SIG-M5 treated with dmso at 0.1 percent for 504 hours (cell line): Measurements from ENCODE around the gene ITGA3.

Experiments
- DNase-seq: peaks from one replicate; lab custom pipeline; 2025; ENCODE audit not compliant: unreplicated experiment; lab: John Stamatoyannopoulos, UW

The ITGA3 gene

DNA sequence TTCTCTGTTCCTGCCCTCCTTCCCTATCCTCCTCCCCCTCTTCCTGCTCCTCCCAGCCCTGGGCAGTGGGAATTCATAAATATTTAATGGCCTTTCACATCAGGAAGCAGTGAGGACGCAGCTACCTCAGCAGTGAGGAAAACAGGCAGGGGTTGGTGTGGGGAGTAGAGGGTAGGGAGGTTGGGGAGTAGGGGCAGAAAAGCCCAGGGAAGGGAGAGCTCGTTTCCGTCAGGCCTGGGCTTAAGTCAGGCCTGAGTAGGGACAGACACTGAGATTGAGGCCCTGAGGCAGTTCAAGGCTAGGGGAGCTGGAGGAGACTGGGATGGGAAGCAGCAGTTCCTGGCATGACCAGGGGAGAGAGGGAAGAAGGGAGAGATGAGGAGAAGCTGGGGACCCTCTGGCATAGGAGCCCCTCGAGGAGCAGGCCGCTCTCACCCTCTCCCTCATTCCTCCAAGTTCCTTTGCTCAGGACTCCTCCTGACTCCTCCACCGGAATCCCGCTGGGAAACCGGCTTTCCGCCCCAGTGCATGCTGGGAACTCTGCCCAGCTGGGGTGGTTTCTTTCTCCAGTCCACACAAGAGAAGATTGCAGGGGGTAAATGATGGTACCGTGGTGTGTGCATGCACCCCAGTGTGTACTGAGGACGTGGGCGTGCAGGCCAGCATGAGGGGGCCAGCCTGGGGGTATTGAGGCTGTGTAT, 67.9 kb downstream of the ITGA3 start:
- no peak for DNase-seq

DNA sequence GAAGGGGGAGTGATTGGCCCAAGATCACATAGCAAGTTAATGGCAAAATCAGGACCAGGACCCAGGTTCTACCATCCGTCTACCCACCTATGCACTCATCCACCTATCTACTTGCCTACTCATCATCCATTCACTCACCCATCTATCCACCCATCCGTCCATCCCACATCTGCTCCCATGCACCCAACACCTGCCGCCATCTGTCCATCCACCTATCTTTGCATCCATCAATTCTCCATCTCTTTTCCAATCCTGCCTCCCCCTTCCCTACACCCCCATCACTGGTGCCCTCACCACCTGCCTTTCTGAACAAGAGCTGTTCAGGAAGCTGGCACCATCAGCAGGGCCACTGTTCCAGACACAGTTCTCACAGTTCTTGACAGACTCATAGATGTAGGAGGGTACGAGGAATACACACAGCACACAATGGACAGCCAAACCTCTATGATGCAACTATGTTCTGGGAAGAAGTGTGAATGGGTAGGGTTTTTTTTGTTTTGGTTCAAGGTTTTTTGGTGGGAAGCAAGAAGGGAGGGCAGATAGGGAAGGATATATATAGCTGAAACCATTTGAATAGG, 69.6 kb downstream of the ITGA3 start:
- DNase-seq, result no peak

DNA sequence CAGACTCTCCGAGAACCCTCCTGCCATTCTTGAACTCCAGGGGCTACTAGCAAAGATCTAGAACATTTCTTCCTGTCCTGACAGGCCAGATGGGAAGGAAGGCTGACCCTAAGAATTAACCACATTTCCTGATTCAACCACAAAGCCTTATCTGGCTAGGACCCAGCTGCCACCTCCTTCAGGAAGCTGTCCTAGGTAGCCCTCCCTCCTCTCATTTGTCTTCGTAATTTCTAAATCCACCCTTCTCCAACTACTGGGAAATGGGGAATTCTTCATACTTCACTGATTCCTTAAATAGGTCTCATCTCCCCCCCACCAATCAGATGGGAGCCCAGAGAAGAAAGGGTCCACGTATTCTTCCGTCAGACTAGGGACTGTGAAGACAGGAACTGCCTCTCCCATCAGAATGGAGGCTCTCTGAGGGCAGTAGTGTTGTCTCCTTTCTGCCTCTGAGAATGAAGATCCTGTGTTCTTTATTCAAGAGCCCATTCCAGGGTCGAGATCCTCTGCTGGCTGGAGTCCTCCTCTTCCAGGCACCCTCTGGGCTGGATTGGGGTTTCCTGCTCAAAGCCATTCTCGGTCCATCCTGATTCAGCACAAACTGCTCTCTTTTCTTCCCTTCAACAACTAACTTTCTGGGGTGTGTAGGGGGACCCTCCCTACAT, 71.9 kb downstream of the ITGA3 start:
- no peak for DNase-seq

DNA sequence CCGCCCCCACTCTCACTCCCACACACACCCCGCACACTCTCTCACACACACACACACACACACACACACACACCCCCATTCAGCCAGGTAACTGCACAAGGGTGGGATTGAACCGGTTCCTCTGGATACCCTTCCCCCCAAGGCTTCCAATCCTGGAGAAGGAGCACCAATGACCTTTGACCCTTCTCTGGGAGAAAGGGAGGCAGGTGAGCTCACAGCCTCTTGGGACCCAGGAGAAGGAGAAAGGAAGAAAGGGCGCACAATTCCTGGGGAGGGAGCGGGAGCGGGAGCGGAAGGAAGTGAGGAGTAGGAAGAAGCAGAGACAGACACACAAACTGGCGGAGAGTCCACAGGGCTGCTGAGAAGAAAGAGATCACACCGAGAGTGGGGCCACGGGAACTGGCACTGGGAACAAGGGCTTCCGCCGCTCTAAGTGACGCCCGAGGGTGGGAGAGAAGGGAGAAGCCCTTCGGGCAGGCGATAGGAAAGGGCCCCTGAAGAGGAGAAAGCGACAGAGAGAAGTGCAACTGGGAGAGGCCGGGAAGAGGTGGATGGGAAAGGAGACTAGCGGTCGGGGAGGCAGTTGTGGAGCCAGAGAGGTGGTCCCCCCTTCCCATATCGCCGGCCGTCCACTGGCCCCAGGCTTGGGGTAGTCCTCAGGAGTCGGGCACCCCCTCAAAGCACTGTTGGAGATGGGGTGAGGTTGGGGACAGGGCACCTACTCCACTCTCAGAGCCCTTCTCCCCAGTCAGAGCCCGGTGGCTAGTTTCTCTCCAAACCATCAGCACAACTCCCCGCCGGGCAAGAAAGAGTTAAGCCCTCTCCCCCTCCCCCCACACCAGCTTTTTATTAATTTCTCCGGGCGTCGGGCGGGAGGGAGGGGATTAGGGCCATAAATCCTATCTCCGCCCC, 72.8 kb downstream of the ITGA3 start:
- DNase-seq, result no peak

DNA sequence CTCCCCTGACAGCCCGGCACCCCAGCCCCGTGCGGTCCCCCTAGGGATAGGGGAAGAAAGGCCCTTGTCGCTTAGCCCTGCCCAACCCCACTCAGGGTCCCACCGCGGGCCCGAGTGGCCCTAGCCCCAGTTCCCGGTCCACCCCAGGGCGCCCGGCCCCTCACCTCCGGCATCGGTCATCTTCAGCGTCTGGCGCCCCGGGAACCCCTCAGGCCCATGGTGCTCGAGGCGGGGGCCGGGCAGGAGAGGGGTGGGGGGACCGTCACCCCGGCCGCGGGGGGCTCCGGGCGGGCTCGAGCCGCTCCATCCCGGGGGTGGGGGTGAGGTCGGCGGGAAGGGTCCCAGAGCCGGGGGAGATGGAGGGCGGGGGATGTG, 73.4 kb downstream of the ITGA3 start:
- DNase-seq, result no peak

DNA sequence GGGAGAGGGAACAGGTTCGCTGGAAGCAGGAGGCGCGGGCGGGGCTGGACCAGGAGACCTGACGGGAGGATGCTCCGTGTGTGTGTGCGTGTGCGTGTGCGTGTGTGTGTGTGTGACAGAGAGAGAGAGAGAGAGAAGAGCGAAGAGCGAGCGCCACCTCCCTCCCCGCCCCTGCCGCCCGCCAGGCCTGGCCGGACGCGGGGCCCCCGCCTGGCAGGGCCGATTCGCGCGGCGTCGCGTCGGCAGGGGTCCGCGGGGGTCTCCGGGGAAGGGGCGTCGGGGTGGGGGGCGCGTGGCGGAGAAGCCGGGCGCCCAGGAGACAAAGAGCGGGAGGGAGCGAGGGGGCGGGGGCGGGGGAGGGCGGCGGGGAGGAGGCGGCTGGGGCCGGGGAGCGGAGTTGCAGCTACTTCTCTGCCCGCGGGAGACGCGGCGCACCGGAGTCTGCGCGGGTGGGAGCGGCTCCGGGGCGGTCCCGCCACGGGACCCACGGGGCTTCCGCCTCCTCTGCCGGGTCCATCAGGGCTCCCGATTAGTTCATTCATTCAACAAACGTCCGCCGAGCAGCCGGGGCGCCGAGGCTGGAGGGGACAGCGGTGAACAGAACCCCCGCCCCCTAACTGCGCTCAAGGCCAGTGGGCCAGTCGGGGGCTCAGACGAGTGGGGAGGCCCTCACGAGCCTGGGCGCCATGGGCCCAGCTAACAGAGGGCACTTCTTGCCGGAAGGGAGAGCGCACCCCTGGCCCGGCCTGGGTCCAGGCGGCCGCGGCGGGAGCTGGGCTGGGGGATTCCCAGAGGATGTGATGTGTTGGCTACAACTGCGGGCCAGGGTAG, 74.0 kb downstream of the ITGA3 start, which contains the start of gene SAMD14:
Gene SAMD14 (minus strand): TSS at position 433 of the 831 bp plus-strand sequence. CDS start 5,201 bp downstream, outside the sequence.
- DNase-seq, result no peak

DNA sequence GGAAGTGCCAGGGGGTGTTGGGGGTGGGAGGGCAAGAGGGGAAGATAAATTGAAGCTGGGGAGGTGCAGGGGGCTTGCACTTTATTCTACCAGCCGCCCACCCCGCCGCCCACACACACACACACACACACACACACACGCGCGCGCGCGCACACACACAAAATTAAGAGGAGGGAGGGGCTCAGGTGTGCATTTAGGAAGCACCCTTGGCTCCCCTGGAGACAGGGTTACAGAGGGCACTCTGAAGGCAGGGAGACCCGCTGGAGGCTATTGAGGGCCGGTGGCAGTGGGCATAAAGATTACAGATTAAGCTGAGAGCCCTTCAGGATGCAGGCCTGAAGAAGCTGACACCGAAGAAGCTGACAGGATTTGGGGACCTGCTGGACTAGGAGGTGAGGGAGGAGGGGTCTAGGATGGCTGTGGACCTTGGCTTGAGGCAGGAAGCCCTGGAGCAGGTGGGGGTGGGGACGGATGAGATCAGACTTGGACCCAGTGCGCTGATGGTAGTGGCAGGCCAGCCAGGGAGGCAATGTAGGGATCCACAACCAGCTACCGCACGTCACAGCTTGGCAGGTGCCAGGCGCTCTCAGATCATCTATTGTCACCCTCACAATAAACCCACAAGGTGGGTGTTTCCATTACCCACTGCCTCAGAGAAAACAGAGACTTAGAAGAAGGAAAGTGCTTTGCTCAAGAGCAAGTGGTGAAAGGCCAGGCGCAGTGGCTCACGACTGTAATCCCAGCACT, 74.8 kb downstream of the ITGA3 start:
- no peak for DNase-seq

DNA sequence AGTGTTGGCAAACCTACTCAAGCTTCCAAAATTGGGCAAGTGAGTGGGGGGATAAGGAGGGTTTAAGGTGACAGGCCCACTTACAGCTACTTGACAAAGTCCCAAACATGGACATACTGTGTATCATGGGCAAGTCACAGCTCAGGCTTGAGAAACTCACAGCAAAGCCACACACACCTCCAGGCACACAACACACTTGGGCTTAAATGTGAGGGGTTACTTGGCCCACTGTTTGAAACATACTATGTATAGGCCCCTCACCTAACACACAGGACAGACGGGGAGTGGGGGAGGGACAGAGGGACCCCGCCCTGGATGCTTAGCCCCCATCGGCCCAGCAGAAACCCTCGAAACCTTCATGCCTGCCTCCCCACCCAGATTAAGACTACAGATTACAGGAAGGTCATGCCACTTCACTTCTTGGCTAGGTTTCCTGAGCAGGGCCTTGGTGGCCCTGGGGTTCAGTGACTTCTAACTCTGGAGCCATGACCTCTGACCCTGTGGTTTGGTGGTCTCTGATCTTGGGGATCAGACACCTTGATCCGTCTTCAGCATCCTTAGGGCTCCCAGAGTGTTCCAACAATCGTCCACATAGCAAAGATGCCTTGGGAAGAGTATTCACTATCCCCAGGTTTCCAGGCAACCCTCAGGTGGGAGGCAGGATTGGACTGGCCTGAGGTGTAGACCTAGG, 76.3 kb downstream of the ITGA3 start:
- no peak for DNase-seq

DNA sequence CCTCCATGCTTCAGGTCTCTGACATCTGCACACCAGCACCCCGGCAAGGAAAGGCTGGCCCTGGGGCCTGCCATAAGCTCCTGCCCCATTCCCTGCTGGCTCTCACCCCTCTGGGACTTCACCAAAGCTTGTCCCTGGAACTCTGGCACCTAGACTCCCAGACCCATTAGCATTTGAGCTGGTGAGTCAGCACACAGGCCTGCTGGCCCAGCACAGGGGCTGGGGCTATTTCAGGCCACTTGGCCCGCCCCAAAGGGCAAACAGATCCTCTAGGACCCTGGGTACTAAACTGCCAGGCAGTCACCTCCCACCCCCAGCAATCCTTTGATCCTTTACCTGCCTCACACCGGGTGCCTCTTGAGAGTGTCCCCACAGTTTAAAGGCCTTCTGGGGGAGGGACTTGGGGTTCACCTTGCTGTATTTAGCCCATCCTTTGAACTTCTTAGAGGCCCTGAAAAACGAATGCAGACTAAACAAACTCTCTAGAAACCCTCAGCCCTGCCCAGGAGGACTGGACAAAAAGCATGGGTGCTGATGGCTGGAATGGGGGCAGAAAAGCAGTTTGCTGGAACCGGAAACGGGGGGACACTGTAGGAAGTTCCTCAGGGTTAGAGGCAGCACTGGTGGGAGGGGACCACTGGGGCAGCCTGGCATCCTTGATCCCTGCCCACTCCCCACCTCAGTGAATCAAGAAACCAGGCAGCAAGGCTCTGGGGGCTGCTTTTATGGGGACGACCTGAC, 77.3 kb downstream of the ITGA3 start:
- no peak for DNase-seq

DNA sequence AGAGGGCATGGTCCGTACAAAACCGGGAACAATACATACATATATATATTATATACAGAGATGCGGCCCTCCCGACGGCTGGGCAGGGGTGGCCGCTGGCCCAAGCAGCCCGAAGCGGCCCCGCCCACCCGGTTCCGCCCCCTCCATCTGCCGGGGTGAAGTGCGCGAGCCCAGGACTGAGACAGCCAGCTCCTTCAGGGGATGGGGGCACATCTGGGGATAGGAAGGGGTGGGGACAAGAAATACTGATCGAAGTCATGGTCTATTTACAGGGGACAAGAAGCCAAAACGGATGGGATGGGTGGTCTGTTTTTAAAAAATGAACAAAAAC, 77.8 kb downstream of the ITGA3 start:
- DNase-seq, result no peak

DNA sequence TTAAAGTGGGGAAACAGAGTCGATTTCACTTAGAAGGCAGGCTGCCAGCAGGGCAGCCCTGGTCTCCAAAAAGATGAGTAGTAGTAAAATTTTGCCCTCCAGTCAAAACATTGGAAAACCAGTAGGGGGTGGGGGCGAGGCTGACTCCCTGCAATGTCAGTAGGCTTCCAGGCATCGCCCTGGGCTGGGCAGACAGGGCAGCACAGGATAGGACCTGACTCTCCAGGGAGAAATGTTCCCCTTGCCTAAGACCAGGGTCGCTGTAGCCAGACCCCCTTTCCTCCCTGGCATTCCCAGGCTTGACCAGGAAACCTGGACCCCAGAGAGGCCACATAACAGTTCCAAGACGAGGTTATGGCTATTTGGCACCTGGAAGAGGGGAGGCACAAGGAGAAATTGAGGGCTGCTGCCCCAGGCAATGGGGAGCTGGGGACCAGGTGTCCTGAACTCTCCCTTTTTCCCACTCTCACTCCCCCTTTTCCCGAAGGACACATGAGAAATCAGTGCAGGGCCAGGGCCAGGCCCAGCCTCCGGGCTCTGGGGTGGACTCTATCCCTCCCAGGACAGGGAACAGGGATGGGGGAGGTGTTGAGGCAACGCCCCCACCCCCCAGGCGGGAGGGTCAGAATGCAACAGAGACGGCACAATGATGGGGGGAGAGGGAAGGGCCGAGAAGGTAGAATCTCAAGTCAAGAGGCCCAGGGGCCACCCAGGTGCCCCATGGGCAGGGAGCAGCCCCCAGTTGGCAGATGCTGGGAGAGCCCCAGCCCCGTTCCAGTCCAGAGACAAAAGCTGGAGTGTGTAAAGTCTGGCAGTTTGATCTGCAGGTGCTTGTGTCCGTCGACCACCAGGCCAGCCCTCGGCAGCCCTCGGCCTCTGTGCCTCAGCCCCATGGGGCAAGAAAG, 78.5 kb downstream of the ITGA3 start:
- DNase-seq, result no peak

DNA sequence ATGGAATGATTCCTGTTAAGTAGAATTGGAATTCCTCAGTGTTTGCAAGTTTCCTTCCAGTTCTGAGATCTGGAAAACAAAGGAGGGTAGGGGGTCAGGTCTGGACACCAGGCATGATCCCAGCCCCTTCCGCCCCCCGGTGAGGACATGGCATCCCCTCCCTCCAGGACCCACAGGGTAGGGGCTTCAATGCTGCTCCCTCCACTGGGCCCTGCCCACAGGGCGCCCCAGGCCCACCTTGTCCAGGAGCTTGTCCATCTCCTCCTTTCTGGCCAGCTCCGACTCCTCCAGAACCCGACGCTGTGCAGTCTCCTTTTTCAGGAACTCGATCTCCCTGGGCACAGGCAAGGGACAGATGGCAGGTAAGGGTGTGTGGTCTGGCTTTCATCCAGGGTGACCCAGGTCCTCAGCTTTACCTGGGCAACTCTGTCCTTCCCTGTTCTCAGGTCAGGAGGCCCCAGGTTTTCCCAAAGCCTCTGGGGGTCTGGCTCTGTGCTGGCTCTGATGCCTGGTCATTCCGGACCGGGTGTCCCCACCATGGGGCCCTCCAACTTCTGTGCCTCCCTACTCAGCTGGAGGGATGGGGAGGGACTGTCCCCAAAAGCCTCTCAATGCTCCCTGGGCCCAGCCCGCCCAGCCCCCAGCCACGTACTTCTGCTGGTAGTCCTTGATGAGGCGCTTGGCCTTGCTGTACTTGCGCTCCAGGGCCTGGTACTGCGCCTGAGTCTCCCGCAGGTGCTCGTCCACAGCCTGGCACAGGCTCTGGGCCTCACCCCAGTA, 79.6 kb downstream of the ITGA3 start:
- no peak for DNase-seq

DNA sequence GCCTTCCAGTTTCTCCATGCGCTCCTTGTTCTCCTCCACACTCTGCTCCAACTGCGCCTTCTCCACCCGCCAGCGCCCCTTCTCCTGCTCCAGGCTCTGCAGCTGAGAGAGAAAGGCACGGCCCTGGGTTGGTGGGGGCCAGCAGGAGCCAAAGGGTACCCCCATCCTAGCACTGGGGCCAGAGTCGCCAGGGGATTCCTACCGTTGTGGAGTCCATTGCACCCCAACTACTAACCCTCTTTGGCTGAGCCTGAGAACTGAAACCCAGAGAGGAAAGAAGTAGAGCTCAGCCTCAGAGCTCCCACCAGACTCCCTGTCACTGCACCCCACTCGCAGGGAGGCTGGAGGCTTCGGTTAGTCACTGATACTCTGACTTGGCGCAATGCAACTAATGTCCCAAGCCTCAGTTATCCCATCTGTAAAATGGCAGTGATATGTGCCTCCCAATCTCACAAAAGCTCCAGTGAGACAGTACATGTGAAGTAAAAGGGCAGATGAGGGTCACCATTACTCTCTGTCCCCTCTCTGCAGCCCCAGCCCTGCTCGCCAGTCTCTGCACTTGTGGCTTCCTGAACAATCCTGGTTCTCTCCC, 80.3 kb downstream of the ITGA3 start:
- DNase-seq, result no peak

DNA sequence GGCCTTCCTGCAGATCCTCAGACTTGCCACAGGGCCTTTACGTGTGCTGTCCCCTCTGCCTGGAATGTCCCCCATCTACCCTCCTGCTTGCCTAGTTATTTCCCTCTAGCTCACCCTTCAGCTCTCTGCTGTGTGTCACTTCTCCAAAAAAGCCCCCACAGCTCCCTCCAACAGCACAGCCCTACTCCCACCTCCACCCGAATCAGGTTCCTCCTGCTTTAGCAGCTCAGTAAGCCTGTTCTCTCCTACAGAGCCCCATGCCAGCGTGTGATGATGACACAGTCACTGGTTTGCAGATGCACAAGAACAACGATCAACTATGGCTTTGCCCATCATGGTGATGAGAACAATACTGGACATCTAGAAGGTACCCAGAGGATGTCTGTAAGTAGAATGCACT, 81.1 kb downstream of the ITGA3 start:
- DNase-seq, result no peak

DNA sequence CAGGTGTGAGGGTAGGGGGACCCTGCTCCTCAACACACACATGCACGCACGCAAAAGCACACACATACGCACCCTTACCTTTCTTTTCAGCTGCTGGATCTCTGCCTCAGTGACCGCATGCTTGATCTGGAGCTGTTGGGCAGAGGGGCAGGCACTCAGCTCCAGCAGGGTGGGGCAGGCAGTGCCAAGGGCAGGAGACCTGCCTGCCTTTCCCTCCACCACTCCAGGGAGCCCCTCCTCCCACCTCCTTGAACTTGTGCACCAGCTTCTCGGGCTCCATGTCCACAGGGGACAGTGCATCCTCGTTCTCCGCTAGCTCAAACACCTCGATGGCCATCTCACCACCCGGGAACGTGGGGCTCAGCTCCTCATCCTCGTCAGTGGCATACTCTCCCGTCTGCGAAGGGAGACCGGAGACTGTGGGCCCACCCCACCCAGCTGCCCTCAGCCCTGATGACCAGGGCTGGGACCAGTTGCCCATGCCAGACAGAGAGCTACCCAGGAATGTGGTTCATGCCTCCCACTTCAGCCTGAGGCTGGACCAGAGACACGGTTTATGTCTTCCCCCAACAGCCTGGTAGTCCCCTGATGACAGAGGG, 83.4 kb downstream of the ITGA3 start:
- no peak for DNase-seq
